IPS-18c (cell line): ENCODE data around the gene ULK3.

Experiments used
- H3K4me3 ChIP-seq: 2 replicates; pipeline ENCODE4 v1.7.0; 2013; ENCODE audit warnings: low read depth, mild to moderate bottlenecking, low read length, moderate library complexity; ENCODE audit not compliant: insufficient read depth
- H3K9me3 ChIP-seq: one replicate; pipeline ENCODE4 v1.6.1; 2013; ENCODE audit warnings: mild to moderate bottlenecking, low read length, moderate library complexity; ENCODE audit not compliant: control insufficient read depth, insufficient read depth

Gene ULK3

GRCh38 chr15:74870436-74871215 is 27.7 kb upstream of the ULK3 start:
- H3K9me3 ChIP-seq, result peaks cover 2% of the 10 kb centered on the region
- H3K4me3 ChIP-seq, result no peak overlapping the region

- H3K4me3 ChIP-seq, result no peak overlapping the region
- H3K9me3 ChIP-seq, result peaks cover 2% of the 10 kb centered on the region
Measured at GRCh38 chr15:74869726-74870407, 26.9 kb upstream of the ULK3 start.

DNA sequence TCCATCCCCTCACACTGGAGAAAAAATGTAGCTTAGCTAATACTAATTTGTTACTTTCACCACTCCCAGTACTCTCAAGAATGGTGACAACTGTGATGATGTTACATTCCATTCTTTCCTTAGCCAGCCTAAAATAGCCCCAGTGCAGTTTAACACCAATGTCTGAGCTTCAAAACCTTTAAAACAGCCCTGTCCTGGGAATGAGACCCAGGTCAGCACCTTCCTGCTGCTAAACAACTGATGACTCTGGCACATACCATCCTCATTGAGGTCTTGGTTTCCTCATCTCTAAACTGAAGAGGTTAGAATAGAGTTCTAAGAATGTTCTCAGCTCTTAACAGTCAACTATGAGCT is 26.4 kb upstream of the ULK3 start:
- H3K9me3 ChIP-seq, result peaks cover 2% of the 10 kb centered on the region
- H3K4me3 ChIP-seq, result no peak overlapping the region

DNA sequence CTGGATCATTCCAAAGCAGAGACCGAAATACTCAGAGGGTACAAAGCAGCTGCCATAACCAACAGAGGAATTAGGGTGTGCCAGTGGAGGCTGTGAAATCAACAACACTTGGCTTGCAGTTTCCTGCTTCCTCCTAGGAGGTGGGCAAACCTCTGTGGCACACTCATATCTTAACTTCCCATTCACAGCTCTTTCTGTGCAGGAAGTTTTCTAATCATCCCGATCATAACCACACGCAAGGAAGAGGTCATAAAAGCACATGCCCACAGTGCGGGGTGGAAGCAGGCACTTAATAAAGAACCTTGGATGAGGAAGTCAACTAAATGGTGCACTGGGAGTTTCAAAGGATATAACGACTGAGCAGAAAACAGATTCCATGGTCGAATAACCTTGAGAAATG is 25.1 kb upstream of the ULK3 start:
- Histone ChIP-seq H3K4me3 (no peak overlapping the region), H3K9me3 (peaks cover 2% of the 10 kb centered on the region)

DNA sequence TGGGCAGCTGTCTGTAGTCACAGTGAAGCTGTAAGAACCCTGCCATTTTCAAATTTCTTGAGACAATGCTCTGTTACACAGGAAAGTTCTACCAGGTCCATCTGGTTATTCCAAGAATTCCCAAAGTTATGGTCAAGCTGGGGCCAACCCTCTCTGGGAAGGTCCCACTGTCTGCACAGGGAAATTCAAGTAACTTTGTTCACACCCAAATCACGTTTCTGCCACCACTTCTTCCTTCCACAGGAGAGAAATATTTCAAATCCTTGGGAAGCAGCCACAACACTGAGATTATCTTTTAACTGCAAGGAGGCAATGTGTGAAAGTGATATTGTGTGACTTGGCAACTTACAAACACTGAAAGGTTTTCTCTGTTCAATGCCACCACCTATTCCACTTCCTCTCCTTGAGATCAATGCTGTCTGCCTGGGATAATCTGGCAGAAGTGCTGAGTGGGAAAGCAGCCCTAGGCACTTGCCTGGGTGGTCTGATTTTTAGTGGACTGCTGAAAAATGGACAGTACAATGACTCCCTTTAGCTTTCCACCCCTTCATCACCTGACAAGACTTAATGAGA is 24.6 kb upstream of the ULK3 start:
- peaks cover 2% of the 10 kb centered on the region for H3K9me3 ChIP-seq
- H3K4me3 ChIP-seq, result no peak overlapping the region

DNA sequence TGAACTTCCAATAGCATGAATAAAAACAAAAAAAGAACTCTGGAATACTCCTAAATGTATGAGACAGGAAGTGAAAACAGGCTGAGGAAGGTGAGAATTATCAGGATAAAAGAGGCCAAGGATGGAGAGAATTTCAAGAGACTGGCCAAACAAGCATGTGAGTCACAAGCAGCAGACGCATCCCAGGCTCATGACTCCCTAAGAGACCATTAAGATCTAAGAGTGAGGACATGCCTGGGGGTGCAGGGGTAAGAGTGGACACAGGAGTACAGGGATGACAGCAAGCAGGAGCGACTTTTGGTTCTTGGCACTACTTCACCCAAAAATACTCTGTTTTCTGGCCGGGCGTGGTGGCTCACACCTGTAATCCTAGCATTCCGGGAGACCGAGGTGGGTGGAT is 23.1 kb upstream of the ULK3 start:
- no peak overlapping the region for H3K4me3 ChIP-seq
- peaks cover 2% of the 10 kb centered on the region for H3K9me3 ChIP-seq

DNA sequence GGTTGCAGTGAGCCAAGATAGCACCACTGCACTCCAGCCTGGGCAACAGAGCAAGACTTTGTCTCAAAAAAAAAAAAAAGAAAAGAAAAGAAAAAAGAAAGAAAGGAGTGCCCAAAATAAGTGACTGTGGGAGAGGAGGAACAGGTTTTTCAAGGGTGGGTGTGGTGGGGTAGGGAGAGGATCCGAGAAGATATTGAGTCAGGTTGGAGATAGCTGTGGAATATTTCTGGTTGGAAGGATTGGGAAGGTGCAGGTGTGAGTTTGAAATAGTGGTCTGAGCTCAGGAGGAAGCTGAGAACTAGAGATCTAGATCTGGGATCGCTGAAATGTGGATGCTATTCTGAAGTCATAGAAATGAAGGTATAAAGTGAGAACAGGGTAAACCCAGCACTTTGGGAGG is 22.4 kb upstream of the ULK3 start:
- Histone ChIP-seq H3K4me3 (no peak overlapping the region), H3K9me3 (peaks cover 2% of the 10 kb centered on the region)

- Histone ChIP-seq H3K9me3 (peaks cover 2% of the 10 kb centered on the region), H3K4me3 (no peak overlapping the region)
Measured at GRCh38 chr15:74864296-74864695, 21.3 kb upstream of the ULK3 start.

- Histone ChIP-seq H3K9me3 (peaks cover 2% of the 10 kb centered on the region), H3K4me3 (no peak overlapping the region)
Measured at GRCh38 chr15:74863239-74864056, 20.5 kb upstream of the ULK3 start.

- Histone ChIP-seq H3K9me3 (no peaks in the 10 kb centered on the region), H3K4me3 (no peak overlapping the region)
Measured at GRCh38 chr15:74858369-74858740, 15.4 kb upstream of the ULK3 start.

GRCh38 chr15:74857671-74858368 is 14.9 kb upstream of the ULK3 start:
- no peak overlapping the region for H3K4me3 ChIP-seq
- H3K9me3 ChIP-seq, result no peaks in the 10 kb centered on the region

DNA sequence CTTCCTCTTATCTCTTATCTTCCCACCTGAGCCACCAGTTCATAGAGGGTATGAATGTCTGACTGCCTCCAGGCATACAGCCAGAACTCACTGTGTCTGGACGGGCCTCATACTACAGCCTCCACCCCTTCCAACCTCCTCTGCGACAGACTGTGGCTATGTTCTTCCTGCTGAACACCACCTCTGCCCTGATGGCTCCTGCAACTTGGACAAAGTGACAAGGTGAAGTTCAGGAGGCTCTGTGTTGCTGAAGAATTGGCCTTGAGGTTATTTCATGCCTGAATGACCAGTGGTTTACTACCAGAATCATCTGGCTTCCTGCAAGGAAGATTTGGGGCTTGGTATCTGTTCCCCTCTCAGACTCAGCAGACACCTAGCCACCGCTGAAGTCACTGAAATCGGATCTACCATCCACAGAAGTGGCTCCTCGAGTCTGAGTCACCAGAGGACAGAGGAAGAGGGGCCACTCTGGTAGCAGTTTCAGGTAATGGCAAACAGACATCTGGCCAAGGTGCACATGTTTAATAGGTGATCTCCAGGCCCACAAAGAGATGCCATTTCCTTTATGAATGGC is 14.2 kb upstream of the ULK3 start:
- Histone ChIP-seq H3K9me3 (no peaks in the 10 kb centered on the region), H3K4me3 (no peak overlapping the region)

GRCh38 chr15:74856537-74856936 is 13.6 kb upstream of the ULK3 start:
- Histone ChIP-seq H3K4me3 (no peak overlapping the region), H3K9me3 (no peaks in the 10 kb centered on the region)

DNA sequence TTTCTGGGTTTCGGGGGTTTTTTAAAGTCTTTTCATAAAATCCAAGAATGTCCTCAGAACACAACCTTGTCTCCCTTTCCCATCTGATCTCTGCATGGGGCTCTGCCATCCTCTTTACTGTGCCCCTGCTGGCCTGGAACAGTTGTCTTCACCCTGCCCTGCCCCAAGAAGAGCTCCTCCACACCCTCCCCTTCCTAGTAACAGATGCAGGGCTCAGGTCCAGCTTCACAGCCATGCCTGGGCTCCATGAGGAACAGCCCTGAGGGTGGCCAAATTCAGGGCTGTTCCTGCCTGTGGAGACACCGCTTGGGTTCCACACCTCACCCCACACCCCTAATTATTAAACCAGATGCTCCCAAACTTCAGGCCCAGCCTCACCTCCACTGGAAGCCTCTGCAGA is 12.9 kb upstream of the ULK3 start:
- no peak overlapping the region for H3K4me3 ChIP-seq
- no peaks in the 10 kb centered on the region for H3K9me3 ChIP-seq

DNA sequence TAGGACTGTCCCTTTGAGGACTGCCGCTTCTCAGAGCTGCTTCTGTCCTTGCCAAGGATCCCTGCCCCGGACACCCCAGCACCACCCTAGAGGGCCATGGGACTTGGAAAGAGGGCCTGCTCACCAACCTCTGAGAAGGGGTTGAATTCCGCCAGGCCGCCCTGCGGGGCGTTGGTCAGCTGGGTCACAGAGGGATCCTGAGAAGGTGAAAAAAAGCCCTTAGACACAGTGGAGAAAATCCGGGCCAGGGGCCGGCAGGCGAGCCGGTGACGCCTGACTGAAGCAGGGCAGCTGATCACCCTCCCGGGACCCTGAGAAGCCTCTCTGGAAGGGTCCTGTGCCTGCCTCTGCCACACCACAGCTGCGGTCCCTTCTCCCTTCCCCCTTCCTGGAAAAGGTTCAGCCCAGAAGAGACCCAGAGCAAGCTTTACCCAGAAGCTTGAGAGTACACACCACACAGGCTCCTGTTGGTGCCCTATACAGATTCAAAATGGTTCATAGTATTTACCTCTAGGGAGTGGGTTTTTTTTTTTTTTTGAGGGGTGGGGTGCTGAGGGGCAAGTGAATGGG is 11.6 kb upstream of the ULK3 start:
- Histone ChIP-seq H3K4me3 (no peak overlapping the region), H3K9me3 (no peaks in the 10 kb centered on the region)

- H3K9me3 ChIP-seq, result no peaks in the 10 kb centered on the region
Measured at GRCh38 chr15:74851960-74852359, 9.0 kb upstream of the ULK3 start.

DNA sequence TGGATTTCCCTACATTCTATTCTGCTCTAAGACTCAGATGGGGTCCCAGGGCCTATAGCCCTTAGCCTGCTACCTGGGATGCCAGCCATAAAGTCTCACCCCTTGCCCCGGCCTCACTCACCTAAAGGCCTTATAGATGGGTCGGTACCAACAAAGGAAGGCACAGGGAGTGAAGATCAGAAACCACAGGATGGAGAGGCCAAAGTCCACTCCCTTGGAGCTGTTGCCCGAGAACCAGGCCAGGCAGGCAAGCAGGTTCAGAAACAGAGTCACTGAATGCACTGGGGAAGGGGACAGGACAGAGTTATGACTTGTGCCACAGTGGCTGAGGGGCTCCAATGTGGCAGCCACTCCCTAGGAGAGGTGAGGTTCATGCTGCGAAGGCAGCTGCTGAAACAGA is 7.4 kb upstream of the ULK3 start:
- H3K4me3 ChIP-seq, result no peak overlapping the region
- no peaks in the 10 kb centered on the region for H3K9me3 ChIP-seq

More at GRCh38 chr15:74851960-74852359, 9.0 kb upstream of the ULK3 start:
- no peak overlapping the region for H3K4me3 ChIP-seq
